Activated CD4-positive, CD25-positive, alpha-beta regulatory T cell (primary cell): Measurements from ENCODE around the gene SLC12A8.
"Not testable (repeated sequence)": the region's sequence is repeated elsewhere in the genome, so short reads cannot be mapped to it uniquely, and the experiment has no call there.

ENCODE experiments used
- DNase-seq, 4 experiments: peaks; one replicate each; lab custom pipeline; 2025; lab: John Stamatoyannopoulos, UW

Gene SLC12A8

GRCh38 chr3:125110016-125110875, 102.3 kb downstream of the SLC12A8 start:
- no peak for DNase-seq

GRCh38 chr3:125109536-125109925, 103.0 kb downstream of the SLC12A8 start:
- DNase-seq, result no peak

- DNase-seq, result no peak
Observed at GRCh38 chr3:125108833-125109535, 103.6 kb downstream of the SLC12A8 start.

- no peak for DNase-seq
Observed at GRCh38 chr3:125107861-125108567, 104.5 kb downstream of the SLC12A8 start.

GRCh38 chr3:125107363-125107762, 105.2 kb downstream of the SLC12A8 start:
- no peak for DNase-seq

- no peak for DNase-seq
Observed at GRCh38 chr3:125105116-125105515, 107.4 kb downstream of the SLC12A8 start.

GRCh38 chr3:125104639-125105038, 107.9 kb downstream of the SLC12A8 start:
- no peak for DNase-seq

GRCh38 chr3:125103406-125103805, 109.1 kb downstream of the SLC12A8 start:
- no peak for DNase-seq

GRCh38 chr3:125102470-125102869, 110.1 kb downstream of the SLC12A8 start:
- DNase-seq, result no peak

- no peak for DNase-seq
Observed at GRCh38 chr3:125098611-125099291, 113.8 kb downstream of the SLC12A8 start.

- no peak for DNase-seq
Observed at GRCh38 chr3:125090649-125091048, 121.9 kb downstream of the SLC12A8 start.

GRCh38 chr3:125087768-125088391, 124.7 kb downstream of the SLC12A8 start:
- no peak for DNase-seq

GRCh38 chr3:125085166-125085565, 127.4 kb downstream of the SLC12A8 start:
- DNase-seq, result no peak

GRCh38 chr3:125083776-125084175, 128.8 kb downstream of the SLC12A8 start:
- DNase-seq, result no peak

GRCh38 chr3:125082339-125082738, 130.2 kb downstream of the SLC12A8 start:
- DNase-seq, result not testable (repeated sequence)

- no peak for DNase-seq
Observed at GRCh38 chr3:125080077-125080476, 132.5 kb downstream of the SLC12A8 start.

- no peak for DNase-seq
Observed at GRCh38 chr3:125079675-125080045, 132.9 kb downstream of the SLC12A8 start.

GRCh38 chr3:125078951-125079674, 133.4 kb downstream of the SLC12A8 start:
- DNase-seq, result no peak

GRCh38 chr3:125077864-125078263, 134.7 kb downstream of the SLC12A8 start:
- no peak for DNase-seq

- no peak for DNase-seq
Observed at GRCh38 chr3:125076464-125076863, 136.1 kb downstream of the SLC12A8 start.

GRCh38 chr3:125075738-125076137, 136.8 kb downstream of the SLC12A8 start:
- DNase-seq, result no peak
